Neural progenitor cell (in vitro differentiated cells): ENCODE results near the gene CTNNA3. TPM values are rescaled to one million over a fixed set of nuclear protein-coding genes. Genes with fewer than 3 reads are reported as not detected.

Source experiments
- DNase-seq: peaks from one replicate; pipeline ENCODE4 v3.0.0-alpha.2; 2016; ENCODE audit warnings: low spot score
- H2AFZ ChIP-seq: fragments of 200-600 bp; sonication (generic); replicated peaks from 2 replicates; pipeline ENCODE4 v1.6.1; 2016; ENCODE audit warnings: antibody characterized with exemption
- H3F3A ChIP-seq: fragments of 200-600 bp; sonication (generic); 2 replicates; pipeline ENCODE4 v1.6.1; 2016; ENCODE audit warnings: antibody characterized with exemption, low read depth
- H3K27ac ChIP-seq: fragments of 200-600 bp; sonication (generic); 2 replicates; pipeline ENCODE4 v1.5.1; 2016; ENCODE audit warnings: mild to moderate bottlenecking
- H3K27me3 ChIP-seq: fragments of 200-600 bp; sonication (generic); 2 replicates; pipeline ENCODE4 v1.6.1; 2016; ENCODE audit warnings: mild to moderate bottlenecking, moderate library complexity
- H3K36me3 ChIP-seq: fragments of 200-600 bp; sonication (generic); 2 replicates; pipeline ENCODE4 v1.5.1; 2016
- H3K4me1 ChIP-seq: fragments of 200-600 bp; sonication (generic); 2 replicates; pipeline ENCODE4 v1.6.1; 2016; ENCODE audit warnings: mixed run types
- H3K4me2 ChIP-seq: fragments of 200-600 bp; sonication (generic); 2 replicates; pipeline ENCODE4 v1.6.1; 2016
- H3K4me3 ChIP-seq: fragments of 200-600 bp; sonication (generic); 2 replicates; pipeline ENCODE4 v1.5.1; 2016
- H3K79me2 ChIP-seq: fragments of 200-600 bp; sonication (generic); 2 replicates; pipeline ENCODE4 v1.6.1; 2016; ENCODE audit warnings: low read depth
- H3K9ac ChIP-seq: fragments of 200-600 bp; sonication (generic); 2 replicates; pipeline ENCODE4 v1.6.1; 2016
- H3K9me3 ChIP-seq: fragments of 200-600 bp; sonication (generic); 2 replicates; pipeline ENCODE4 v1.5.1; 2016; ENCODE audit warnings: low read depth
- H4K20me1 ChIP-seq: fragments of 200-600 bp; sonication (generic); 2 replicates; pipeline ENCODE4 v1.6.1; 2016; ENCODE audit warnings: low read depth
- H3K27ac Mint-ChIP-seq: 3 replicates; pipeline ENCODE4 v1.8.0; 2021; ENCODE audit warnings: mixed read lengths
- H3K27me3 Mint-ChIP-seq: 2 replicates; pipeline ENCODE4 v1.8.0; 2022; ENCODE audit warnings: low read depth, mild to moderate bottlenecking, inconsistent platforms, moderate library complexity, mixed read lengths; ENCODE audit not compliant: insufficient read depth
- H3K36me3 Mint-ChIP-seq: 3 replicates; pipeline ENCODE4 v1.8.0; 2021; ENCODE audit warnings: mixed read lengths
- H3K4me1 Mint-ChIP-seq: 3 replicates; pipeline ENCODE4 v1.8.0; 2021; ENCODE audit warnings: mixed read lengths
- H3K4me3 Mint-ChIP-seq: 3 replicates; pipeline ENCODE4 v1.8.0; 2021; ENCODE audit warnings: mild to moderate bottlenecking, moderate library complexity, mixed read lengths
- H3K9me3 Mint-ChIP-seq: 3 replicates; pipeline ENCODE4 v1.8.0; 2020; ENCODE audit warnings: mixed read lengths
- EZH2 ChIP-seq: fragments of 200-600 bp; sonication (generic); IDR thresholded peaks from 2 replicates; pipeline ENCODE4 v1.6.1; 2017; ENCODE audit warnings: antibody characterized with exemption, mild to moderate bottlenecking, moderate library complexity
- EZH2phosphoT487 ChIP-seq: fragments of 200-600 bp; sonication (generic); IDR thresholded peaks from 2 replicates; pipeline ENCODE4 v1.6.1; 2017; ENCODE audit warnings: antibody characterized with exemption
- total RNA-seq: library from RNA; depleted of rRNA; stranded (reverse); fragments of >200 nt; gene quantifications from 2 replicates; pipeline ENCODE4 v1.2.3, GENCODE V29; 2015; ENCODE audit warnings: low replicate concordance
- TF ChIP-seq, protein P1 (sequence below): fragments of 200-600 bp; sonication (generic); IDR thresholded peaks from 2 replicates; pipeline ENCODE4 v1.5.1; 2017; ENCODE audit warnings: antibody characterized with exemption, mild to moderate bottlenecking

CTNNA3 gene
- total RNA-seq, 1 donor from 2014 or later = 12.9 TPM

DNA sequence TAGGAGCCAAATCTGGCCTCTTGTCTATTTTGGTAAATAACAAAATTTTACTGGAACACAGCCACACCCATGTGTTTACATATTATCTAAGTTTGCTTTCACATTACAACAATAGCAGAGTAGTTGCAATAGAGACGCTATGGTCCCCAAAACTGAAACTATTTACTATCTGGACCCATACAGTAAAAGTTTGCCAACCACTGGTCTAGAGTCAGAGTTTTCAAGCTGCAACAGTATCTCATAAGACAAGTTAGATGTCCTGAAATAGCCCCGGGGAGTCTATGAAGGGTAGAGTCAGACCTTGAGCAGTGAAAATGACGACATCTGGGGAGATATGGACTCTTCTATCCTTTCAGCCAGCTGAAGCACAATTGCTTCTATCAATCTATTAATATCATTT, 74.2 kb downstream of the CTNNA3 start:
- Histone ChIP-seq H3K27me3 (no peaks in the 10 kb centered on the region), H3K9ac (no peak overlapping the region), H3K4me2 (no peak overlapping the region), H3F3A (no peaks in the 10 kb centered on the region), H3K79me2 (no peaks in the 10 kb centered on the region), H3K4me3 (no peak overlapping the region), H3K9me3 (no peaks in the 10 kb centered on the region), H4K20me1 (no peaks in the 10 kb centered on the region), H3K36me3 (no peaks in the 10 kb centered on the region), H3K4me1 (no peaks in the 10 kb centered on the region), H2AFZ (no peak overlapping the region), H3K27ac (no peak overlapping the region)
- no peaks in the 10 kb centered on the region for H3K36me3 Mint-ChIP-seq
- H3K4me3 Mint-ChIP-seq = no peak overlapping the region
- H3K4me1 Mint-ChIP-seq = peaks cover 3% of the 10 kb centered on the region
- TF ChIP-seq, protein P1, sequence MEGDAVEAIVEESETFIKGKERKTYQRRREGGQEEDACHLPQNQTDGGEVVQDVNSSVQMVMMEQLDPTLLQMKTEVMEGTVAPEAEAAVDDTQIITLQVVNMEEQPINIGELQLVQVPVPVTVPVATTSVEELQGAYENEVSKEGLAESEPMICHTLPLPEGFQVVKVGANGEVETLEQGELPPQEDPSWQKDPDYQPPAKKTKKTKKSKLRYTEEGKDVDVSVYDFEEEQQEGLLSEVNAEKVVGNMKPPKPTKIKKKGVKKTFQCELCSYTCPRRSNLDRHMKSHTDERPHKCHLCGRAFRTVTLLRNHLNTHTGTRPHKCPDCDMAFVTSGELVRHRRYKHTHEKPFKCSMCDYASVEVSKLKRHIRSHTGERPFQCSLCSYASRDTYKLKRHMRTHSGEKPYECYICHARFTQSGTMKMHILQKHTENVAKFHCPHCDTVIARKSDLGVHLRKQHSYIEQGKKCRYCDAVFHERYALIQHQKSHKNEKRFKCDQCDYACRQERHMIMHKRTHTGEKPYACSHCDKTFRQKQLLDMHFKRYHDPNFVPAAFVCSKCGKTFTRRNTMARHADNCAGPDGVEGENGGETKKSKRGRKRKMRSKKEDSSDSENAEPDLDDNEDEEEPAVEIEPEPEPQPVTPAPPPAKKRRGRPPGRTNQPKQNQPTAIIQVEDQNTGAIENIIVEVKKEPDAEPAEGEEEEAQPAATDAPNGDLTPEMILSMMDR = no peak
- TF ChIP-seq EZH2 (no peak), EZH2phosphoT487 (no peak)
- H3K27me3 Mint-ChIP-seq = no peaks in the 10 kb centered on the region
- no peak for DNase-seq
- no peak overlapping the region for H3K27ac Mint-ChIP-seq
- peaks cover 4% of the 10 kb centered on the region for H3K9me3 Mint-ChIP-seq

DNA sequence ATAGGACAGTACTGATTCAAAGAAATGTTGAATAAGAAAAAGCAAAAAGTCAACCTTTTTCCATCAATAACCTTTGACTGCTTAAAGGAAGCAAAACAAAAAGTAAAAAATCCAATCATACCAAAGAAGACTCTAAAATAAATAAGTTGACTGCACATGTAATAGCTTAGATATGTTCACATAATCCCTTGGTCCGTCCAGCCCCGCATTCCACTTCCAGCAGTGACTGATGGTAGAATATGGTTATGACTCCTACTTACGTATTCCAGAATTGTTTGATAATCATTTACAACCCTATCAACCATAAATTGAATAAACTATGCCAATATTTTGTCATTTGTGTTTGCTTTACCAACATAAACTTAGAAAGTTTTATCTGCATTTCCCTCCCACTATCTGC, 77.9 kb downstream of the CTNNA3 start:
- Histone ChIP-seq H3K27ac (no peak overlapping the region), H3K4me1 (no peaks in the 10 kb centered on the region), H3K79me2 (no peaks in the 10 kb centered on the region), H4K20me1 (no peaks in the 10 kb centered on the region), H3K4me3 (no peak overlapping the region), H3K9me3 (no peaks in the 10 kb centered on the region), H3K36me3 (no peaks in the 10 kb centered on the region), H2AFZ (no peak overlapping the region), H3K27me3 (no peaks in the 10 kb centered on the region), H3K9ac (no peak overlapping the region), H3K4me2 (no peak overlapping the region), H3F3A (no peaks in the 10 kb centered on the region)
- Mint-ChIP-seq H3K4me3 (no peak overlapping the region), H3K9me3 (no peaks in the 10 kb centered on the region), H3K27ac (no peak overlapping the region), H3K4me1 (no peaks in the 10 kb centered on the region), H3K36me3 (no peaks in the 10 kb centered on the region), H3K27me3 (peaks cover 2% of the 10 kb centered on the region)
- DNase-seq = no peak
- TF ChIP-seq EZH2 (no peak), EZH2phosphoT487 (no peak)
- TF ChIP-seq, protein P1 = no peak

DNA sequence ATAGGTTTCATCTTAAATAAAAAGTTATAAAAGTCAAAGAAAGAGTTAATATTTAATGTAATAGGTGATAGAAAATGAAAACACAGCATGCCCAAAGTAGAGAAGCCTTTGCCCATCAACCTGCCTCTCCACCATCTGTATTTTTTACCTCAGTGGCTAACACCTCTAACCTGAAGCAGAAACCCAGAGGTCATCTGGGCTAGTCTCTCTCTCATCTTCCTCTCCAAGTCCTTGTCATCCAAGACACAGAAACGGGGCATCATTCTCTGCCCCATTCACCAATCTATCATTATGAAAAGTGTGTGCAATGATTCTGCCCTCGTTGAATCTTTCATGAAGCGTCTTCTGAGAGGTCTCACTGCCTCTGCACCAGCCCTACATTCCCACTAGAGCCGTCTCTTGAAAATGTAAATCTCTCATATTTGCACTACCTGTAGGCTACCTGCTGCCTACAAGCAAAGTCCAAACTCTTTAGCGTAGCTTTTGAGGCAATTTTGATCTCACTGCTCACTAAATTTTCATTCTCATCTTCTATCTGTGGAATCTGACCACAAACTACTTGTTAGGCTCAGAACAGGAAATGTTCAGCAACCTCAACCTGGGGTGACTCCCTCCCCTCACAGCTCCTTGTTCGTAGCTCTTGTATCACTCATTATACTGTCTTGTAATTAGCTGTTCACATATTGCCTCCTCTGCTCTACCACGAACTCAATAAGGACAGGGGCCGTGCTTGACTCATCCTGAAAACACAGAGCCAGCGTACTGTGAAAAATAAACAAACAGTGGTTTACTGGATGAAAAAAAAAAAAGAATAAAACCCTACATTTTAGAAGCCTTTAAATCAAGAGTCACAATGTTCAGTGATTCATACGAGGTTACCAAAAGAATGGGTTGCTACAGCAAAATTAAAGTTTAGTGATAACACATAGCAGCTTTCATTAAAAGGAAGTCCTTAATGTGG, 83.1 kb downstream of the CTNNA3 start:
- no peak overlapping the region for H3K4me3 Mint-ChIP-seq

More for the DNA sequence above, 83.1 kb downstream of the CTNNA3 start:
- Histone ChIP-seq H3K4me2 (no peak overlapping the region), H3K27me3 (no peaks in the 10 kb centered on the region), H3K4me3 (no peak overlapping the region), H2AFZ (no peak overlapping the region), H3F3A (no peaks in the 10 kb centered on the region), H3K4me1 (peaks cover 17% of the 10 kb centered on the region), H3K9me3 (no peaks in the 10 kb centered on the region), H3K36me3 (no peaks in the 10 kb centered on the region), H3K9ac (no peak overlapping the region), H3K27ac (no peak overlapping the region), H3K79me2 (no peaks in the 10 kb centered on the region), H4K20me1 (no peaks in the 10 kb centered on the region)
- Mint-ChIP-seq H3K4me1 (peaks cover 18% of the 10 kb centered on the region), H3K27ac (no peak overlapping the region), H3K9me3 (no peaks in the 10 kb centered on the region), H3K27me3 (peaks cover 3% of the 10 kb centered on the region), H3K36me3 (no peaks in the 10 kb centered on the region)
- TF ChIP-seq EZH2phosphoT487 (no peak), EZH2 (no peak)
- TF ChIP-seq, protein P1 = no peak
- DNase-seq = no peak
